Endothelial cell of umbilical vein (primary cell): ENCODE data around the gene RBMS3. TPM values are rescaled to one million over a fixed set of nuclear protein-coding genes. Genes with fewer than 3 reads are reported as not detected.

ENCODE experiments used
- BruUV-seq: library from RNA; stranded (reverse); fragments of 400-500 nt; replicated peaks from 2 replicates; lab custom pipeline; 2021; lab: Mats Ljungman, UMichigan
- CTCF ChIA-PET: fragments of 300-600, 350-600 bp; sonication (Branson Sonifier 250); formaldehyde crosslinking; loops from one replicate; lab custom pipeline; 2021; ENCODE audit warnings: antibody characterized with exemption, inconsistent platforms; lab: Charles Lee
- POLR2A ChIA-PET: fragments of 300-600, 350-600 bp; sonication (Branson Sonifier 250); formaldehyde crosslinking; loops from one replicate; lab custom pipeline; 2021; ENCODE audit warnings: antibody characterized with exemption, inconsistent platforms; lab: Charles Lee
- DNase-seq: peaks from one replicate; pipeline ENCODE4 v3.0.0-alpha.2; 2011; ENCODE audit warnings: low read depth, low spot score
- FAIRE-seq: peaks from 2 replicates; lab custom pipeline; 2011; peaks lifted over from hg19 to GRCh38; lab: Jason Lieb, UNC
- H2AFZ ChIP-seq: 2 replicates; pipeline ENCODE4 v1.6.0; 2012; ENCODE audit warnings: low read depth, low read length, control low read depth, inconsistent platforms
- H3K27ac ChIP-seq: 2 replicates; pipeline ENCODE4 v1.5.1; 2011; ENCODE audit warnings: low read depth, mild to moderate bottlenecking, control low read depth, low read length, moderate library complexity; ENCODE audit not compliant: insufficient read depth
- H3K27me3 ChIP-seq, 2 experiments: 2 replicates each; pipeline versions ENCODE4 v1.6.0 to v1.6.1; 2011; ENCODE audit warnings: low read length in 2 of 2, mixed read lengths in 1 of 2; ENCODE audit not compliant: control insufficient read depth in 2 of 2, insufficient read depth in 2 of 2
- H3K36me3 ChIP-seq, 2 experiments: 2 replicates in 1 of 2; 3 replicates in 1 of 2; pipeline ENCODE4 v1.5.1; 2011; ENCODE audit warnings: low read length in 2 of 2, mild to moderate bottlenecking in 1 of 2, moderate library complexity in 1 of 2; ENCODE audit not compliant: control insufficient read depth in 2 of 2, insufficient read depth in 2 of 2; ENCODE audit errors: extremely low read depth in 1 of 2
- H3K4me1 ChIP-seq: 3 replicates; pipeline ENCODE4 v1.5.1; 2011; ENCODE audit warnings: mild to moderate bottlenecking, low read length; ENCODE audit not compliant: control insufficient read depth, insufficient read depth; ENCODE audit errors: extremely low read depth
- H3K4me2 ChIP-seq: 2 replicates; pipeline ENCODE4 v1.6.1; 2011; ENCODE audit warnings: low read length, control low read depth, mixed read lengths; ENCODE audit not compliant: insufficient read depth
- H3K4me3 ChIP-seq, 3 experiments: fragments of 200-600 bp in 1 of 3; sonication (generic), shearing (Covaris generic) in 1 of 3; replicated peaks in 1 of 3; 2 replicates each; pipeline ENCODE4 v1.5.1; 2011 to 2016; ENCODE audit warnings: control low read depth in 3 of 3, low read length in 3 of 3, mild to moderate bottlenecking in 2 of 3, inconsistent platforms in 1 of 3, low read depth in 1 of 3, moderate library complexity in 1 of 3; ENCODE audit not compliant: insufficient read depth in 1 of 3
- H3K79me2 ChIP-seq: 2 replicates; pipeline ENCODE4 v1.6.0; 2012; ENCODE audit warnings: low read length, inconsistent platforms; ENCODE audit not compliant: control insufficient read depth, insufficient read depth
- H3K9ac ChIP-seq: replicated peaks from 2 replicates; pipeline ENCODE3; 2011; ENCODE audit warnings: low read length, control low read depth; ENCODE audit not compliant: insufficient read depth; ENCODE audit errors: extremely low read depth
- H3K9me1 ChIP-seq: replicated peaks from 3 replicates; pipeline ENCODE4 v1.6.0; 2011; ENCODE audit warnings: mild to moderate bottlenecking, low read length; ENCODE audit not compliant: control insufficient read depth, insufficient read depth; ENCODE audit errors: extremely low read depth
- H3K9me3 ChIP-seq: replicated peaks from 2 replicates; pipeline ENCODE4 v1.5.1; 2012; ENCODE audit warnings: low read length, inconsistent platforms; ENCODE audit not compliant: control insufficient read depth, insufficient read depth
- H4K20me1 ChIP-seq: replicated peaks from 2 replicates; pipeline ENCODE3; 2011; ENCODE audit warnings: mild to moderate bottlenecking, low read length; ENCODE audit not compliant: control insufficient read depth, insufficient read depth; ENCODE audit errors: extremely low read depth
- CTCF ChIP-seq, 2 donors: IDR thresholded peaks; 1 replicate in 1 of 2; 2 replicates in 1 of 2; pipeline ENCODE4 v1.5.1; 2011; ENCODE audit warnings: low read length in 2 of 2, mild to moderate bottlenecking in 2 of 2, moderate library complexity in 2 of 2, control low read depth in 1 of 2, inconsistent platforms in 1 of 2, low read depth in 1 of 2; ENCODE audit not compliant: insufficient read depth in 1 of 2; ENCODE audit errors: extremely low read depth in 1 of 2
- EZH2 ChIP-seq: IDR thresholded peaks from 2 replicates; pipeline ENCODE4 v1.6.1; 2012; ENCODE audit warnings: borderline replicate concordance, low read depth, mild to moderate bottlenecking, moderate library complexity, low read length, inconsistent platforms; ENCODE audit not compliant: severe bottlenecking
- FOS ChIP-seq: IDR thresholded peaks from 2 replicates; pipeline ENCODE4 v1.6.1; 2011; ENCODE audit warnings: mild to moderate bottlenecking, low read length, moderate library complexity, borderline replicate concordance; ENCODE audit not compliant: insufficient read depth
- GATA2 ChIP-seq: IDR thresholded peaks from 2 replicates; pipeline ENCODE4 v1.7.0; 2011; ENCODE audit warnings: low read depth, mild to moderate bottlenecking, moderate library complexity, mixed read lengths, low read length; ENCODE audit not compliant: insufficient read length, insufficient read depth
- MYC ChIP-seq: IDR thresholded peaks from one replicate; pipeline ENCODE4 v1.6.1; 2011; ENCODE audit warnings: mild to moderate bottlenecking, low read depth, low read length
- POLR2A ChIP-seq: IDR thresholded peaks from 2 replicates; pipeline ENCODE4 v1.6.1; 2012; ENCODE audit warnings: low read depth, mild to moderate bottlenecking, control low read depth, low read length
- POLR2AphosphoS5 ChIP-seq: IDR thresholded peaks from 2 replicates; pipeline ENCODE4 v1.6.1; 2012; ENCODE audit warnings: low read depth, mild to moderate bottlenecking, control low read depth, low read length, moderate library complexity; ENCODE audit not compliant: insufficient read depth
- dilution Hi-C: fragments of 300-500 bp; cut with MboI; formaldehyde crosslinking; loops from one replicate; pipeline ENCODE4 v1.15.0; 2019; ENCODE audit warnings: low sequenced_read_pairs; ENCODE audit not compliant: extremely low pct_ligation_motif_present
- intact Hi-C: fragments of 100-400 bp; cut with micrococcal nuclease; formaldehyde crosslinking; loops from one replicate; pipeline ENCODE4 v1.10.0; 2022
- polyA plus RNA-seq, 4 experiments: library from polyadenylated mRNA; depleted of rRNA in 3 of 4; stranded (reverse) in 3 of 4; unstranded in 1 of 4; fragments of >200 nt; gene quantifications; 2 replicates each; pipeline versions ENCODE4 v1.2.1 to v1.2.3, GENCODE V29; 2011 to 2012; ENCODE audit warnings: missing spikeins in 1 of 4
- total RNA-seq: library from RNA; stranded (reverse); gene quantifications from 2 replicates; pipeline ENCODE4 v1.2.3, GENCODE V29; 2021

RBMS3 gene
- total and polyA plus RNA-seq, 2 donors (not counting 3 experiments of a cell fraction or from before 2014, with no cell fraction given): 13.6 to 42.3 TPM

- H3K27me3 ChIP-seq: no peaks in the 10 kb centered on the region
Measured at GRCh38 chr3:29544701-29545363, 264.0 kb downstream of the RBMS3 start.

More at GRCh38 chr3:29544701-29545363, 264.0 kb downstream of the RBMS3 start:
- no peaks in the 10 kb centered on the region for H3K4me1 ChIP-seq
- H3K9ac ChIP-seq: no peak overlapping the region
- no peaks in the 10 kb centered on the region for H3K9me1 ChIP-seq
- intact Hi-C loops (no loop called here), dilution Hi-C loops (no loop called here)
- BruUV-seq: no TSS peak
- DNase-seq (no peak), FAIRE-seq (no peak)
- no peak overlapping the region for H3K4me2 ChIP-seq
- ChIA-PET POLR2A (no interaction called here), CTCF (interaction anchor here (0.6 to 1.0 kb wide), 2 partner anchors 8 to 628 kb away, joined by 3 read pairs; no protein-coding TSS in a partner anchor)
- TF ChIP-seq POLR2A (no peak), EZH2 (no peak), CTCF (IDR thresholded peaks at IDR 0.05; ENCODE audit: extremely low read depth in 1 of 2, insufficient read depth in 1 of 2, low read depth in 1 of 2, low read length in 2 of 2) (no peak), GATA2 (no peak), MYC (no peak), FOS (no peak), POLR2AphosphoS5 (no peak)
- H3K36me3 ChIP-seq: no peaks in the 10 kb centered on the region
- H3K9me3 ChIP-seq: no peaks in the 10 kb centered on the region
- H4K20me1 ChIP-seq: no peaks in the 10 kb centered on the region
- no peaks in the 10 kb centered on the region for H3K79me2 ChIP-seq
- H2AFZ ChIP-seq: no peak overlapping the region
- H3K27ac ChIP-seq: no peak overlapping the region
- H3K4me3 ChIP-seq: no peak overlapping the region
